ENCODE results near the gene INHA.

INHA gene

GRCh38 chr2:219613461-219614070 is 41.5 kb downstream of the INHA start:
- DNase-seq: no peak

GRCh38 chr2:219614076-219614860 is 42.2 kb downstream of the INHA start:
- DNase-seq: no peak

- no peak for DNase-seq
Observed at GRCh38 chr2:219615036-219615435, 42.9 kb downstream of the INHA start.

- no peak for DNase-seq
Observed at GRCh38 chr2:219615894-219616293, 43.8 kb downstream of the INHA start.

GRCh38 chr2:219616550-219616949 is 44.4 kb downstream of the INHA start:
- DNase-seq: no peak

- DNase-seq: no peak
Observed at GRCh38 chr2:219618733-219619122, 46.6 kb downstream of the INHA start.

GRCh38 chr2:219619235-219619634 is 47.1 kb downstream of the INHA start:
- DNase-seq: no peak

- no peak for DNase-seq
Observed at GRCh38 chr2:219620546-219620945, 48.4 kb downstream of the INHA start.

GRCh38 chr2:219621935-219622334 is 49.8 kb downstream of the INHA start:
- no peak for DNase-seq

GRCh38 chr2:219622472-219622871 is 50.4 kb downstream of the INHA start:
- DNase-seq: no peak

- DNase-seq: no peak
Observed at GRCh38 chr2:219624565-219624964, 52.5 kb downstream of the INHA start.

- no peak for DNase-seq
Observed at GRCh38 chr2:219625179-219625578, 53.1 kb downstream of the INHA start.

Measured in activated CD4-positive, CD25-positive, alpha-beta regulatory T cell treated with anti-CD3 and anti-CD28 coated beads, Interleukin-2, amount 50 U/mL, for 72 hours (primary cell).